Epithelial cell of proximal tubule (primary cell): ENCODE data around the gene HHIPL1. TPM values are rescaled to one million over a fixed set of nuclear protein-coding genes. Genes with fewer than 3 reads are reported as not detected.

Experiments
- DNase-seq: peaks from one replicate; pipeline ENCODE4 v3.0.0-alpha.2; 2011; ENCODE audit warnings: low read depth
- H3K4me3 ChIP-seq: 2 replicates; pipeline ENCODE4 v1.5.1; 2011; ENCODE audit warnings: low read depth, mild to moderate bottlenecking, low read length
- total RNA-seq: library from RNA; depleted of rRNA; stranded (reverse); fragments of >200 nt; gene quantifications from 2 replicates; pipeline ENCODE4 v1.2.3, GENCODE V29; 2015
- TF ChIP-seq, protein P1 (sequence below): conservative IDR thresholded peaks from 2 replicates; pipeline ENCODE4 v1.5.1; 2012; ENCODE audit warnings: low read depth, mild to moderate bottlenecking, low read length

The HHIPL1 gene
- total RNA-seq, 1 donor from 2014 or later, result 4.9 TPM

- TF ChIP-seq, protein P1, sequence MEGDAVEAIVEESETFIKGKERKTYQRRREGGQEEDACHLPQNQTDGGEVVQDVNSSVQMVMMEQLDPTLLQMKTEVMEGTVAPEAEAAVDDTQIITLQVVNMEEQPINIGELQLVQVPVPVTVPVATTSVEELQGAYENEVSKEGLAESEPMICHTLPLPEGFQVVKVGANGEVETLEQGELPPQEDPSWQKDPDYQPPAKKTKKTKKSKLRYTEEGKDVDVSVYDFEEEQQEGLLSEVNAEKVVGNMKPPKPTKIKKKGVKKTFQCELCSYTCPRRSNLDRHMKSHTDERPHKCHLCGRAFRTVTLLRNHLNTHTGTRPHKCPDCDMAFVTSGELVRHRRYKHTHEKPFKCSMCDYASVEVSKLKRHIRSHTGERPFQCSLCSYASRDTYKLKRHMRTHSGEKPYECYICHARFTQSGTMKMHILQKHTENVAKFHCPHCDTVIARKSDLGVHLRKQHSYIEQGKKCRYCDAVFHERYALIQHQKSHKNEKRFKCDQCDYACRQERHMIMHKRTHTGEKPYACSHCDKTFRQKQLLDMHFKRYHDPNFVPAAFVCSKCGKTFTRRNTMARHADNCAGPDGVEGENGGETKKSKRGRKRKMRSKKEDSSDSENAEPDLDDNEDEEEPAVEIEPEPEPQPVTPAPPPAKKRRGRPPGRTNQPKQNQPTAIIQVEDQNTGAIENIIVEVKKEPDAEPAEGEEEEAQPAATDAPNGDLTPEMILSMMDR, result no peak
- peak within 1 kb of the TSS; percentile 97 for H3K4me3 ChIP-seq
- DNase-seq, result peak; percentile 75
Measured at GRCh38 chr14:99683619-99684409, 38.9 kb downstream of the HHIPL1 start, which contains the start of gene CYP46A1. Gene CYP46A1 (plus strand): TSS chr14:99684298. CDS start chr14:99684418, 120 bp downstream.

DNA sequence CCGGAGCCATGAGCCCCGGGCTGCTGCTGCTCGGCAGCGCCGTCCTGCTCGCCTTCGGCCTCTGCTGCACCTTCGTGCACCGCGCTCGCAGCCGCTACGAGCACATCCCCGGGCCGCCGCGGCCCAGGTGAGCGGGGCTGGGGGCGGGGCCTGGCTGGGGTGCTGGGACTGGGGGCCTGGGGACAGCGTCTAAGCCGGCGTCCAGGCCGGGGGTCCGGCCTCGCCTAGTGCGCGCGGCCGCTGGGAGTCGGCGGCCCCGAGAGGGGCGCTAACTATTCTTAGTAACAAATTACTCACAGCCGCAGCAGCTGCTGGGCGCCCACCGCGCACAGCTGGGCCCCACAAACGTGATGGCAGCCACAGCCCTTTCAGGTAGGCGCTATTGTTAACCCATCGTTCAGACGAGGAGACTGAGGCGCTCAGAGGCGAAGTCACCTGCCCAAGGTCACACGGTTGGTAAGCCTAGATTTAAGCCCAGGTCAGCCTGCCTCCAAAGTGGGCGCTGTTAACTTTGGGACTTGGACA is 39.5 kb downstream of the HHIPL1 start:
- no peak for DNase-seq
- TF ChIP-seq, protein P1, result no peak
- H3K4me3 ChIP-seq, result peak overlapping the region; percentile 55

DNA sequence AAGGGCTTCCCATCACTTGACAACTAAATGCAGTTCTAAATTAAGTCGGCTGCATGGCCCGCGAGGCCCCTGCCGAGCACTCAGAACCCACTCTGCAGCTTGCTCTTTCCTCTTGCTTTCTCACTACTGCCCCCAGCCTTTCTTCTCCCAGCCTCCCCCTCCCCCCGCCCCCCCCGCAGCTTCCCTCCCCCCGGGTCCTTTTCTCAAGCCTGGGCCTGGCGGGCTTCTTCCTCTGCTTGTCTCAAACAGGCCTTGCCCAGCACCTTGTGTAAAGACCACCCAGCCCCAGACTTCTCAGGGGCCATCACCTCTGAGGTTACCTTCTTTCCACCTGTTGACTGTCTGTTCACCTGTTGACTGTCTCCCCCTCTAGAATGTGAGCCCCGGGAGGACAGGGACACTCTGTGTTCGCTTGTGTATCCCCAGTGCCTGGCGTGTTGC is 40.2 kb downstream of the HHIPL1 start:
- TF ChIP-seq, protein P1, result no peak
- DNase-seq, result no peak
- no peak overlapping the region for H3K4me3 ChIP-seq

DNA sequence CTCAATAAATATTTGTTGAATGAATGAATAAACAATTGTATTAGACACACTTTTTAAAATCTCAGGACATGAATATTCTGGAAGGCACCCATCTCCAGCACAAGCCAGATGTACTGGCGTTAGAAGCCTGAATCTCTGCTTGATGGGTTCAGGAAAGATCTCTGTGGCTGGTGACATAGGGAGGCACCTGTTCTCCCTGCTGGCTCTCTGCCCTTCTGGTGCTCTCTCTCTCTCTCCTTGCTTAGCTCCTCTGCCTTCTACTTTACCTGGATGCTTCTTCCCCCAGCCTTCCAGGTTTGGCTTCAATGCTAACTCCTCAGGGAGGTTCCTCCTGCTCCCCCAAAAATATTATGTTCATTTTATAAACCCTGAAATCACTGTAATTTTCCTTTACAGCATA is 40.7 kb downstream of the HHIPL1 start:
- no peak overlapping the region for H3K4me3 ChIP-seq
- TF ChIP-seq, protein P1, result no peak
- no peak for DNase-seq

DNA sequence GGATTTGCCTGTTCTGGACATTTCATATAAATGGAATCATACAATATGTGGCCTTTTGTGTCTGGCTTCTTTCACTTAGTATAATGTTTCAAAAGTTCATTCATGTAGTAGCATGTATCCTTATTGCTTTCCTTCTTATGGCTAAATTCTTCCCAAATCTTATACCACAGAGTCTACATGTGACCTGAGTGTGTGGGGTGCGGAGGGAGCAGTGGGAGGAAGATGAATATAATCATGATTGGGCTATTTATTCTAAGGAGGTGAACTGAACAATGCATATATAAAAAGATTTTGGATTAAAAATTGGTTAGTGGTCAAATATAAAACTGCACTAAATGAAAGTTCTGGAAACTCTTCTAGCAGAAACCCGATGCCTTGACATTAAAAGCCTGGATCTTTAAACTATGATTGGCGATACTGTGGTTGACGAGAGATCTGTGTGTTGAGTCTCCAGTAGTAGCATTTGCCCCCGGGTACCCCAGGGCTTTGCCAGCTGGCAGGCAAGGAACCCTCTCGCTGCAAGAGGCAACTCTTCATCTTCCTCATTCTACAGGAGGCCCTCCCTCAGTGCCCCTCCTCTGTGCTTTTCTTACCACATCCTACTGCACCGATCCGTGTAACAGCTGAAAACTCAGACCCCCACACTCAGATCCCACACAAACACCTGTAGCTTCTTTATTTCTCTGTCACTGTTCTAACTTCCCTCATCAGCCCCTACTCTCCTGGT is 41.8 kb downstream of the HHIPL1 start:
- H3K4me3 ChIP-seq, result no peak overlapping the region
- TF ChIP-seq, protein P1, result no peak
- no peak for DNase-seq

- DNase-seq, result no peak
- H3K4me3 ChIP-seq, result no peak overlapping the region
- TF ChIP-seq, protein P1, result peak; percentile 77
Measured at GRCh38 chr14:99687284-99688209, 42.6 kb downstream of the HHIPL1 start.
